Neuron (in vitro differentiated cells): Measurements from ENCODE around the gene DZIP1L.
"Not testable (repeated sequence)": the region's sequence is repeated elsewhere in the genome, so short reads cannot be mapped to it uniquely, and the experiment has no call there.

ENCODE experiments used
- H2AFZ ChIP-seq: one replicate; pipeline ENCODE4 v1.6.1; 2013; ENCODE audit warnings: low read depth, mild to moderate bottlenecking, inconsistent platforms, low read length, moderate library complexity
- H3K27me3 ChIP-seq: one replicate; pipeline ENCODE4 v1.6.1; 2013; ENCODE audit warnings: low read length; ENCODE audit not compliant: insufficient read depth
- H3K36me3 ChIP-seq: one replicate; pipeline ENCODE4 v1.6.1; 2013; ENCODE audit warnings: low read length; ENCODE audit not compliant: insufficient read depth
- H3K4me1 ChIP-seq: one replicate; pipeline ENCODE4 v1.6.1; 2013; ENCODE audit warnings: low read length; ENCODE audit not compliant: insufficient read depth
- H3K4me3 ChIP-seq: 2 replicates; pipeline ENCODE4 v1.5.1; 2013; ENCODE audit warnings: mild to moderate bottlenecking, low read length, moderate library complexity
- H3K9me3 ChIP-seq: one replicate; pipeline ENCODE4 v1.6.1; 2013; ENCODE audit warnings: low read length

Gene DZIP1L, protein sequence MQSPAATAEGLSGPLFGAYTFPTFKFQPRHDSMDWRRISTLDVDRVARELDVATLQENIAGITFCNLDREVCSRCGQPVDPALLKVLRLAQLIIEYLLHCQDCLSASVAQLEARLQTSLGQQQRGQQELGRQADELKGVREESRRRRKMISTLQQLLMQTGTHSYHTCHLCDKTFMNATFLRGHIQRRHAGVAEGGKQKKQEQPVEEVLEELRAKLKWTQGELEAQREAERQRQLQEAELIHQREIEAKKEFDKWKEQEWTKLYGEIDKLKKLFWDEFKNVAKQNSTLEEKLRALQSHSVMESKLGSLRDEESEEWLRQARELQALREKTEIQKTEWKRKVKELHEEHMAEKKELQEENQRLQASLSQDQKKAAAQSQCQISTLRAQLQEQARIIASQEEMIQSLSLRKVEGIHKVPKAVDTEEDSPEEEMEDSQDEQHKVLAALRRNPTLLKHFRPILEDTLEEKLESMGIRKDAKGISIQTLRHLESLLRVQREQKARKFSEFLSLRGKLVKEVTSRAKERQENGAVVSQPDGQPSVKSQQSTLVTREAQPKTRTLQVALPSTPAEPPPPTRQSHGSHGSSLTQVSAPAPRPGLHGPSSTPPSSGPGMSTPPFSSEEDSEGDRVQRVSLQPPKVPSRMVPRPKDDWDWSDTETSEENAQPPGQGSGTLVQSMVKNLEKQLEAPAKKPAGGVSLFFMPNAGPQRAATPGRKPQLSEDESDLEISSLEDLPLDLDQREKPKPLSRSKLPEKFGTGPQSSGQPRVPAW

DNA sequence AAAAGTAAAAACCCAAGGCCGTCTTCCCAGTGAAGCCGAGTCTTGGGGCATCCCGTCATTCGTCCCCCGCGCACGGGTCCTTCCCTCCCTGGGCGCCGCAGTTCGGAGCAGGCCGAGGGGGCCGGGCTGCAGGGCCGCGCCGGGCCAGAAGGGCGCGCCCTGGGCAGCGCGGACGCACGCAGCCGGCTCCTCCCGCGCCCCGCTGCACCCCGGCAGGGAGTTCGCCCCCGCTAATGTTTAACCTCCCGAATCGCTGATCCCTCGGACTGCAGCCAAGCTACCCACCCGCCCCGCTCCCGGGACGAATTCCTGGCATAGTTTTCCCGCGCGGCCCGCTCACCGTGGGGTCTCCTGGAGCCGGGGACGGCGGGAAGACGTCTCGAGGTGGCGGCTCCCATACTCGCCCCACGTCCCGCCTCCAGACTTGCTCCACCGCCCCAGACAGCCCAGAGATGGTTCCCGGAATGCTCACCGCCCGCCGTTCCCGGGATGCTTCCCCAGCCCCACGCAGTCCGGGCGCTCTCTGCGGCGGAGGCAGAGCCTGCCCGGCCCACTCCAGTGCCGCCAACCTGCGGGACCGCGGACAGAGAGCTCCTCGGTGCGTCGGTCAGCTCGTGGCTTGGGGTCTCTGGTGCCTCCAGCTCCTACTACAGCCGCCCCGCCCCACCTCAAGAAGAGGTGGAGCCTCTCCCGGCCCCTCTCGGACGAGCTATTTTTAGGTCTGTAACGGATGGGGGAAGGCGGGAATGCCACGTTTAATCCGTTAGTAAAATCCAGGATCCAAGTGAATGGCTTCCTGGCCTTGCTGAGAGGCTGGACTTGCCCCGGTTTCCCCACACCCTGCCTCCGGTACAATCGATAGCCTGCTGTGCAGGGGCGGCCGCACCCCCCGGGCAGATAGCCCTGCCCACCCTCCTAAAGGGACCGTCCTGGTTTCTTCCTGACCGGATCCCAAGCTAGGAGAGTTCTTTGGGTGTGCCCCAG, at the start of gene DZIP1L:
Gene DZIP1L, minus strand, starts transcription at position 621 of the 984 bp plus-strand sequence. CDS start 11,637 bp downstream, outside the sequence.
- Histone ChIP-seq H3K9me3 (no peaks in the 10 kb centered on the region), H3K27me3 (no peaks in the 10 kb centered on the region), H3K4me3 (peak within 1 kb of the TSS; percentile 93), H3K4me1 (peaks cover 22% of the 10 kb centered on the region), H2AFZ (peak within 1 kb of the TSS; percentile 84), H3K36me3 (peaks cover 8% of the 10 kb centered on the region)

DNA sequence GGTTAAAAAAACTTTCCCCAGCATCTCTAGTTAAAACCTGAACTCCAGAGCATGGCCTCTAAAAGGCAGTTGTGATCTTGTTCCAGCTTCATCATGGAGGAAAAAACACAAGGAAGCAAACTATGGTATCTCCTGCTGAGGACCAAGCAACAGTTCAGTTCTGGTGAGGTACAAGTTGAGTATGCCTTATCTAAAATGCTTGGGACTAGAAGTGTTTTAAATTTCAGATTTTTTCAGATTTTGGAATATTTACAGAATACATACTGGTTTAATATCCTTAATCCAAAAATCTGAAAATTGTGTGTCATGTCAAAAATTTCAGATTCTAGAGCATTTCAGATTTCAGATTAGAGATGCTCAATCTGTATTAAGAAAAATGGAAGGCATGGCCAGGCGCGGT, 49.7 kb upstream of the DZIP1L start:
- peaks cover 74% of the 10 kb centered on the region for H3K36me3 ChIP-seq
- H3K4me1 ChIP-seq: no peaks in the 10 kb centered on the region
- no peak overlapping the region for H3K4me3 ChIP-seq
- no peaks in the 10 kb centered on the region for H3K27me3 ChIP-seq
- no peaks in the 10 kb centered on the region for H3K9me3 ChIP-seq
- H2AFZ ChIP-seq: no peak overlapping the region

DNA sequence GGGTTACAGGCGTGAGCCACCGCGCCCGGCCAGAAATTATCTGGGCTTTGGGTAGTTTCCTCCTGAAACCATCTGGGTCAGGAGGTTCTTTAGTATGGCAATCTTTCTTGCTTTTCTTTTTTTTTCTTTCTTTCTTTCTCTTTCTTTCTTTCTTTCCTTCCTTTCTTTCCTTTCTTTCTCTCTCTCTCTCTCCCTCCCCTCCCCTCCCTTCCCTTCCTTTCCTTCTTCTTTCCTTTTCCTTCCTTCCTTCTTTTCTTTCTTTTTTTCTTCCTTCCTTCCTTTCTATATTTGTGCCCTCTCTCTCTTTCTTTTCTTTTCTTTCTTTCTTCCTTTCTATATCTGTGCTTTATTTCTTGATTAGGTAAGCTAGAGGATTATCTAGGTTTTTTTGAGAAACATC, 42.3 kb upstream of the DZIP1L start:
- Histone ChIP-seq H3K4me3 (no peak overlapping the region), H3K4me1 (no peaks in the 10 kb centered on the region), H2AFZ (no peak overlapping the region), H3K36me3 (peaks cover 12% of the 10 kb centered on the region), H3K27me3 (no peaks in the 10 kb centered on the region), H3K9me3 (no peaks in the 10 kb centered on the region)

DNA sequence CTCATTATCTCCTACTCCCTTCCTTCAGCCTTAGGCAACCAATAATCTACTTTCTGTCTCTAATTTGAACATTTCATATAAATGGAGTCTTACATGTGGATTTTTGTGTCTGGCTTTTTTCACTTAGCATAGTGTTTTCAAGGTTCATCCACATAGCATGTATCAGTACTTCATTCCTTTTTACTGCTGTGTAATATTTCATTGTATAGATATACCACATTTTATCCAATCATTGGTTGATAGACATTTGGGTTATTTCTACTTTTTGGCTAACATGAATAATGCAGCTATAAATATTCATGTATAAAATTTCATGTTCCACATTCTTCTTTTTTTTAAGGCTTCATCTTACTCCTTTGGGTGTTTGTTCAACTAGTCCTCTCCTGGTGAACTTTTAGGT, 39.1 kb upstream of the DZIP1L start:
- Histone ChIP-seq H3K27me3 (no peaks in the 10 kb centered on the region), H3K36me3 (no peaks in the 10 kb centered on the region), H2AFZ (no peak overlapping the region), H3K9me3 (no peaks in the 10 kb centered on the region), H3K4me1 (no peaks in the 10 kb centered on the region), H3K4me3 (no peak overlapping the region)

- Histone ChIP-seq H3K27me3 (no peaks in the 10 kb centered on the region), H3K4me3 (no peak overlapping the region), H3K36me3 (no peaks in the 10 kb centered on the region), H3K4me1 (no peaks in the 10 kb centered on the region), H3K9me3 (no peaks in the 10 kb centered on the region), H2AFZ (no peak overlapping the region)
Measured at GRCh38 chr3:138148503-138148902, 33.1 kb upstream of the DZIP1L start.

GRCh38 chr3:138142181-138142580, 26.8 kb upstream of the DZIP1L start:
- not testable (repeated sequence) for H3K4me1 ChIP-seq, H3K4me3 ChIP-seq, H3K9me3 ChIP-seq, H2AFZ ChIP-seq, H3K27me3 ChIP-seq, H3K36me3 ChIP-seq

DNA sequence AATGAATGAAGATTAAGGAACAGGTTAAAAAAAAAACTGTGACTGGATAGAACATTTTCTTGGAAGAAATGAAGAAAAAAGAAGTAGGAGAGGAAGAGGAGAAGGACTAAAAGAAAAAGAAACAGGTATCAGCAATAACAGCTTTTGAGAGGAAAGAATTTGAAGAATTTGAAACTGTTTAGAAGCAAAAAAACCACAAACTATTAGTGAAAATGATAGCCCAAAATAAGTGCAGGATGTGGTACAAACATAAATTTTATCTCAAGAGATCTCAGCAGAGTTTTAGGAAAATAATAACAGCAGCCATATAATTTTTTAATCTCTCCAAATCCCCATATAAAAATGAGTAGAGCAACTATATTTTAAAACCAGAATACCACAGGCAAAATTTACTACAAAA, 25.5 kb upstream of the DZIP1L start:
- peaks cover 3% of the 10 kb centered on the region for H3K4me1 ChIP-seq
- no peak overlapping the region for H3K4me3 ChIP-seq
- H3K9me3 ChIP-seq: no peaks in the 10 kb centered on the region
- no peak overlapping the region for H2AFZ ChIP-seq
- H3K36me3 ChIP-seq: no peaks in the 10 kb centered on the region
- no peaks in the 10 kb centered on the region for H3K27me3 ChIP-seq

DNA sequence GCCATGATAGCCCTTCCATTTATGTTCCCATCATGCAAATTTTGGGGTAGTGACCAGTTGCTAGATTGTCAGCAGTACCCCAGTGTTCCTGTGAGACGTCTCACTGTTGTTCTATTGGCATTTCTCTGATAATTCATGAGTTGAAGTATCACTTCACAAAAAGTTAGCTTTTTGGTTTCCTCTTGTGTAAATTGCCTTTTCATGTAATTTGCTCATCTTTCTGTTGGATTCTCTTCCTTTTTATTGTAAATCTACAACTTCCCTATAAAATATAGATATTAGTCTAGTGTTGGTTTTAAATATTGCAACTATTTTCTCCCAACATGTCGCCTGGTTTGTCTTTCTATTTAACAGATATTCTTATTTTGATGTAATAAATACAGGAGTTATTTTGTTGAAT, 24.3 kb upstream of the DZIP1L start:
- Histone ChIP-seq H3K27me3 (no peaks in the 10 kb centered on the region), H3K9me3 (no peaks in the 10 kb centered on the region), H3K4me3 (no peak overlapping the region), H3K4me1 (peaks cover 8% of the 10 kb centered on the region), H2AFZ (no peak overlapping the region), H3K36me3 (no peaks in the 10 kb centered on the region)

GRCh38 chr3:138137861-138138260, 22.5 kb upstream of the DZIP1L start:
- Histone ChIP-seq H3K36me3 (no peaks in the 10 kb centered on the region), H2AFZ (no peak overlapping the region), H3K9me3 (no peaks in the 10 kb centered on the region), H3K4me3 (no peak overlapping the region), H3K27me3 (peaks cover 4% of the 10 kb centered on the region), H3K4me1 (peaks cover 8% of the 10 kb centered on the region)

DNA sequence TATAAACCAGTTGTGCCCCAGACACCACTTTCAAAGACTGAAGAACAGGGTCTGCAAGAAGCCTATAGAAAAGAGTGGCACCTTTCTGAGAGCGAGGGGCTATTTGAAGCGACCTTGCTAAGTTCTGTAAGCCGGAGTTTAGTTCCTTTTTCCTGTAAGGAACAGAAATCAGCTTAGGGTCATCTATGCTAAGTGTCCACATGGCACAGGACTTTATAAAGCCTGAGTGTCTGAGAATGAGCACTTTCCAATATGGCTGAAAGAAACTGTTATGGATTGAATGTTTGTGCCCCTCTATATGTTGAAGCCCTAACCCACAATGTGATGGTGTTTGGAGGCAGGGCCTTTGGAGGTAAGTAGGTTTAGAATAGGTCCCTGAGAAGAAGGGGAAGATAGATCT, 20.8 kb upstream of the DZIP1L start:
- peak overlapping the region; percentile 36 for H2AFZ ChIP-seq
- H3K4me3 ChIP-seq: no peak overlapping the region
- H3K4me1 ChIP-seq: peaks cover 8% of the 10 kb centered on the region
- H3K27me3 ChIP-seq: peaks cover 4% of the 10 kb centered on the region
- H3K36me3 ChIP-seq: no peaks in the 10 kb centered on the region
- H3K9me3 ChIP-seq: no peaks in the 10 kb centered on the region

GRCh38 chr3:138135833-138136194, 20.4 kb upstream of the DZIP1L start:
- peaks cover 8% of the 10 kb centered on the region for H3K4me1 ChIP-seq
- H3K27me3 ChIP-seq: peaks cover 7% of the 10 kb centered on the region
- H3K36me3 ChIP-seq: no peaks in the 10 kb centered on the region
- peak overlapping the region; percentile 36 for H2AFZ ChIP-seq
- H3K4me3 ChIP-seq: no peak overlapping the region
- H3K9me3 ChIP-seq: no peaks in the 10 kb centered on the region

DNA sequence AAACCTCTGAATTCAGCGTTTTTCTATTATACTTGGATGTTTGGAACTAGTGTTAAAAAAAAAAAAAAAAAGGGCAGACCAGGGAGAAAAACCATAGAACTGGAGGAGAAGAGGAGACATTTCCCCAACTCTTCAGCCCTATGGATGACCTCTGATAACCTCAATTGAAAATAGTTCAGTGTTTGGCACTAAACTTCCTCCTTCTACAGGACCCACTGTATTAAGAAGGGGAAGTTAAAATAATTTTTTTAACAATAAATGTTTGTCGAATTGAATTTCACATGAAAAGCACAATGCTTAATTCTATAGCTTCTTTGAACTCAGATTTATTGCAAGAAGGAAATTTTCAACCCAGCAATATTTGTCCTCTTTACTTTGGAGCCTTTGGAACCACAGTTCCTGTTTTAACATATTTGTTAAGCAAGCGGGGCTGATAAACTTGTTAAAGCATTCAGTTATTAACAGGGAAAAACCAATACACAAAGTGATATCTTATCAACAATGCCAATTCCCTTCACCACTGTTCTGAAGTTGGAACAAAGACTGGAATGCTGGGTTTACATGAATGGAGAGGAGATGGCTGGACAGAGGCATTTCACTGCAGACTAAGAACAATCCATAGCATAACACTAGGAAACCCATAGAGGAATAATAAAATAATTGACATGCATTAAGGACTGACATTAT, 19.9 kb upstream of the DZIP1L start:
- Histone ChIP-seq H2AFZ (no peak overlapping the region), H3K27me3 (peaks cover 7% of the 10 kb centered on the region), H3K36me3 (no peaks in the 10 kb centered on the region), H3K9me3 (no peaks in the 10 kb centered on the region), H3K4me1 (peaks cover 8% of the 10 kb centered on the region), H3K4me3 (no peak overlapping the region)
